Measurements from ENCODE around the gene TMEM109. TPM values are rescaled to one million over a fixed set of nuclear protein-coding genes. Genes with fewer than 3 reads are reported as not detected.

Gene TMEM109
- total RNA-seq, 1 experiment from 2014 or later: 26.8 TPM

DNA sequence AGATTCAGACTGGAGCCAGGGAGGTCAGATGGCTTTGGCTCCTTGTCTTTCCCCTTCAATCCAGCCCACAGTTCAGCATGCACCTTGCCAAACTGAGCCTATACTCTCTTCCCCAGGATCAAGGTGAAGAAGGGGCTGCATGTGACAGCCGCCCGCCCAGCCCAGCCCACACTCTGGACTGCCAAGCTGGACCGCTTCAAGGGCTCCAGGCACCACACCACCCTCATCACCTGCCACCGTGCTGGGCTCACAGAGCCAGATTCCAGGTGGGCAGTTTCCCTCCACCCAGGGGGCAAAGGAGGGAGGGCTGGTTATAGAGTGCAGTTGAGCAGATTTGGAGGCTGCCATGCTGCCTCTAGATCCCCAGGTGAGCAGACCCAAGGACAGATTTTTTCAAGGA lies 16.4 kb downstream of the TMEM109 start (continued):
- no peak for TF ChIP-seq MYBL2 (CRISPR knock-in tag; IDR thresholded peaks at IDR 0.05)
- TF ChIP-seq JAZF1 (CRISPR knock-in tag; IDR thresholded peaks at IDR 0.05): no peak
- no peak for TF ChIP-seq NR3C1 (CRISPR knock-in tag; conservative IDR thresholded peaks at IDR 0.05; ENCODE audit: low read depth)
- no peak for TF ChIP-seq RORB (CRISPR knock-in tag; IDR thresholded peaks at IDR 0.05)
- TF ChIP-seq, protein P1, sequence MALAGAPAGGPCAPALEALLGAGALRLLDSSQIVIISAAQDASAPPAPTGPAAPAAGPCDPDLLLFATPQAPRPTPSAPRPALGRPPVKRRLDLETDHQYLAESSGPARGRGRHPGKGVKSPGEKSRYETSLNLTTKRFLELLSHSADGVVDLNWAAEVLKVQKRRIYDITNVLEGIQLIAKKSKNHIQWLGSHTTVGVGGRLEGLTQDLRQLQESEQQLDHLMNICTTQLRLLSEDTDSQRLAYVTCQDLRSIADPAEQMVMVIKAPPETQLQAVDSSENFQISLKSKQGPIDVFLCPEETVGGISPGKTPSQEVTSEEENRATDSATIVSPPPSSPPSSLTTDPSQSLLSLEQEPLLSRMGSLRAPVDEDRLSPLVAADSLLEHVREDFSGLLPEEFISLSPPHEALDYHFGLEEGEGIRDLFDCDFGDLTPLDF (CRISPR knock-in tag; IDR thresholded peaks at IDR 0.05): no peak
- TF ChIP-seq ELF4 (CRISPR knock-in tag; IDR thresholded peaks at IDR 0.05; ENCODE audit: low read depth): no peak

GRCh38 chr11:60931917-60932316 lies 18.0 kb downstream of the TMEM109 start:
- H3K36me3 Mint-ChIP-seq: peaks cover 20% of the 10 kb centered on the region
- no peak for DNase-seq (ENCODE audit: low spot score)
- H3K4me3 Mint-ChIP-seq: no peak overlapping the region
- ChIA-PET POLR2A (no interaction called here), CTCF (interaction anchor here (0.8 to 1.4 kb wide), 2 partner anchors 32 to 38 kb away, joined by 3 to 4 read pairs; no protein-coding TSS in a partner anchor)
- H3K27ac Mint-ChIP-seq: no peak overlapping the region
- H3K9me3 Mint-ChIP-seq: no peaks in the 10 kb centered on the region
- H3K4me1 Mint-ChIP-seq: no peaks in the 10 kb centered on the region
- TF ChIP-seq SMAD3 (CRISPR knock-in tag; IDR thresholded peaks at IDR 0.05; ENCODE audit: borderline replicate concordance) (no peak), JUN (CRISPR knock-in tag; IDR thresholded peaks at IDR 0.05) (no peak), GRHL2 (CRISPR knock-in tag; IDR thresholded peaks at IDR 0.05; ENCODE audit: insufficient replicate concordance, severe bottlenecking) (no peak), FOXP1 (CRISPR knock-in tag; IDR thresholded peaks at IDR 0.05; ENCODE audit: borderline replicate concordance) (no peak), NR2C2 (CRISPR knock-in tag; IDR thresholded peaks at IDR 0.05) (no peak), MYBL2 (CRISPR knock-in tag; IDR thresholded peaks at IDR 0.05) (no peak), ZNF263 (CRISPR knock-in tag; IDR thresholded peaks at IDR 0.05; ENCODE audit: low read depth) (no peak), ERG (CRISPR knock-in tag; IDR thresholded peaks at IDR 0.05) (no peak), ATF3 (CRISPR knock-in tag; conservative IDR thresholded peaks at IDR 0.05) (no peak), ZNF671 (CRISPR knock-in tag; IDR thresholded peaks at IDR 0.05) (no peak), NFE2L1 (CRISPR knock-in tag; IDR thresholded peaks at IDR 0.05) (no peak), FOXK1 (CRISPR knock-in tag; IDR thresholded peaks at IDR 0.05) (no peak), ELF4 (CRISPR knock-in tag; IDR thresholded peaks at IDR 0.05; ENCODE audit: low read depth) (no peak)
- TF ChIP-seq, protein P2, sequence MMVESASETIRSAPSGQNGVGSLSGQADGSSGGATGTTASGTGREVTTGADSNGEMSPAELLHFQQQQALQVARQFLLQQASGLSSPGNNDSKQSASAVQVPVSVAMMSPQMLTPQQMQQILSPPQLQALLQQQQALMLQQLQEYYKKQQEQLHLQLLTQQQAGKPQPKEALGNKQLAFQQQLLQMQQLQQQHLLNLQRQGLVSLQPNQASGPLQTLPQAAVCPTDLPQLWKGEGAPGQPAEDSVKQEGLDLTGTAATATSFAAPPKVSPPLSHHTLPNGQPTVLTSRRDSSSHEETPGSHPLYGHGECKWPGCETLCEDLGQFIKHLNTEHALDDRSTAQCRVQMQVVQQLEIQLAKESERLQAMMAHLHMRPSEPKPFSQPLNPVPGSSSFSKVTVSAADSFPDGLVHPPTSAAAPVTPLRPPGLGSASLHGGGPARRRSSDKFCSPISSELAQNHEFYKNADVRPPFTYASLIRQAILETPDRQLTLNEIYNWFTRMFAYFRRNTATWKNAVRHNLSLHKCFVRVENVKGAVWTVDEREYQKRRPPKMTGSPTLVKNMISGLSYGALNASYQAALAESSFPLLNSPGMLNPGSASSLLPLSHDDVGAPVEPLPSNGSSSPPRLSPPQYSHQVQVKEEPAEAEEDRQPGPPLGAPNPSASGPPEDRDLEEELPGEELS (CRISPR knock-in tag; IDR thresholded peaks at IDR 0.05): no peak
- TF ChIP-seq, protein P3, sequence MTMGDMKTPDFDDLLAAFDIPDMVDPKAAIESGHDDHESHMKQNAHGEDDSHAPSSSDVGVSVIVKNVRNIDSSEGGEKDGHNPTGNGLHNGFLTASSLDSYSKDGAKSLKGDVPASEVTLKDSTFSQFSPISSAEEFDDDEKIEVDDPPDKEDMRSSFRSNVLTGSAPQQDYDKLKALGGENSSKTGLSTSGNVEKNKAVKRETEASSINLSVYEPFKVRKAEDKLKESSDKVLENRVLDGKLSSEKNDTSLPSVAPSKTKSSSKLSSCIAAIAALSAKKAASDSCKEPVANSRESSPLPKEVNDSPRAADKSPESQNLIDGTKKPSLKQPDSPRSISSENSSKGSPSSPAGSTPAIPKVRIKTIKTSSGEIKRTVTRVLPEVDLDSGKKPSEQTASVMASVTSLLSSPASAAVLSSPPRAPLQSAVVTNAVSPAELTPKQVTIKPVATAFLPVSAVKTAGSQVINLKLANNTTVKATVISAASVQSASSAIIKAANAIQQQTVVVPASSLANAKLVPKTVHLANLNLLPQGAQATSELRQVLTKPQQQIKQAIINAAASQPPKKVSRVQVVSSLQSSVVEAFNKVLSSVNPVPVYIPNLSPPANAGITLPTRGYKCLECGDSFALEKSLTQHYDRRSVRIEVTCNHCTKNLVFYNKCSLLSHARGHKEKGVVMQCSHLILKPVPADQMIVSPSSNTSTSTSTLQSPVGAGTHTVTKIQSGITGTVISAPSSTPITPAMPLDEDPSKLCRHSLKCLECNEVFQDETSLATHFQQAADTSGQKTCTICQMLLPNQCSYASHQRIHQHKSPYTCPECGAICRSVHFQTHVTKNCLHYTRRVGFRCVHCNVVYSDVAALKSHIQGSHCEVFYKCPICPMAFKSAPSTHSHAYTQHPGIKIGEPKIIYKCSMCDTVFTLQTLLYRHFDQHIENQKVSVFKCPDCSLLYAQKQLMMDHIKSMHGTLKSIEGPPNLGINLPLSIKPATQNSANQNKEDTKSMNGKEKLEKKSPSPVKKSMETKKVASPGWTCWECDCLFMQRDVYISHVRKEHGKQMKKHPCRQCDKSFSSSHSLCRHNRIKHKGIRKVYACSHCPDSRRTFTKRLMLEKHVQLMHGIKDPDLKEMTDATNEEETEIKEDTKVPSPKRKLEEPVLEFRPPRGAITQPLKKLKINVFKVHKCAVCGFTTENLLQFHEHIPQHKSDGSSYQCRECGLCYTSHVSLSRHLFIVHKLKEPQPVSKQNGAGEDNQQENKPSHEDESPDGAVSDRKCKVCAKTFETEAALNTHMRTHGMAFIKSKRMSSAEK (CRISPR knock-in tag; IDR thresholded peaks at IDR 0.05; ENCODE audit: borderline replicate concordance): no peak
- TF ChIP-seq, protein P4, sequence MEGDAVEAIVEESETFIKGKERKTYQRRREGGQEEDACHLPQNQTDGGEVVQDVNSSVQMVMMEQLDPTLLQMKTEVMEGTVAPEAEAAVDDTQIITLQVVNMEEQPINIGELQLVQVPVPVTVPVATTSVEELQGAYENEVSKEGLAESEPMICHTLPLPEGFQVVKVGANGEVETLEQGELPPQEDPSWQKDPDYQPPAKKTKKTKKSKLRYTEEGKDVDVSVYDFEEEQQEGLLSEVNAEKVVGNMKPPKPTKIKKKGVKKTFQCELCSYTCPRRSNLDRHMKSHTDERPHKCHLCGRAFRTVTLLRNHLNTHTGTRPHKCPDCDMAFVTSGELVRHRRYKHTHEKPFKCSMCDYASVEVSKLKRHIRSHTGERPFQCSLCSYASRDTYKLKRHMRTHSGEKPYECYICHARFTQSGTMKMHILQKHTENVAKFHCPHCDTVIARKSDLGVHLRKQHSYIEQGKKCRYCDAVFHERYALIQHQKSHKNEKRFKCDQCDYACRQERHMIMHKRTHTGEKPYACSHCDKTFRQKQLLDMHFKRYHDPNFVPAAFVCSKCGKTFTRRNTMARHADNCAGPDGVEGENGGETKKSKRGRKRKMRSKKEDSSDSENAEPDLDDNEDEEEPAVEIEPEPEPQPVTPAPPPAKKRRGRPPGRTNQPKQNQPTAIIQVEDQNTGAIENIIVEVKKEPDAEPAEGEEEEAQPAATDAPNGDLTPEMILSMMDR (IDR thresholded peaks at IDR 0.05): no peak
- TF ChIP-seq, protein P5, sequence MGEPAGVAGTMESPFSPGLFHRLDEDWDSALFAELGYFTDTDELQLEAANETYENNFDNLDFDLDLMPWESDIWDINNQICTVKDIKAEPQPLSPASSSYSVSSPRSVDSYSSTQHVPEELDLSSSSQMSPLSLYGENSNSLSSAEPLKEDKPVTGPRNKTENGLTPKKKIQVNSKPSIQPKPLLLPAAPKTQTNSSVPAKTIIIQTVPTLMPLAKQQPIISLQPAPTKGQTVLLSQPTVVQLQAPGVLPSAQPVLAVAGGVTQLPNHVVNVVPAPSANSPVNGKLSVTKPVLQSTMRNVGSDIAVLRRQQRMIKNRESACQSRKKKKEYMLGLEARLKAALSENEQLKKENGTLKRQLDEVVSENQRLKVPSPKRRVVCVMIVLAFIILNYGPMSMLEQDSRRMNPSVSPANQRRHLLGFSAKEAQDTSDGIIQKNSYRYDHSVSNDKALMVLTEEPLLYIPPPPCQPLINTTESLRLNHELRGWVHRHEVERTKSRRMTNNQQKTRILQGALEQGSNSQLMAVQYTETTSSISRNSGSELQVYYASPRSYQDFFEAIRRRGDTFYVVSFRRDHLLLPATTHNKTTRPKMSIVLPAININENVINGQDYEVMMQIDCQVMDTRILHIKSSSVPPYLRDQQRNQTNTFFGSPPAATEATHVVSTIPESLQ (CRISPR knock-in tag; IDR thresholded peaks at IDR 0.05): no peak
- ATAC-seq: no peak
- no peaks in the 10 kb centered on the region for H3K27me3 Mint-ChIP-seq (ENCODE audit: low read depth)
